ENCODE results near the gene TRIM38.
A peak's percentile ranks its signal among the peaks of the same experiment; 100 is the strongest.

The TRIM38 gene

DNA sequence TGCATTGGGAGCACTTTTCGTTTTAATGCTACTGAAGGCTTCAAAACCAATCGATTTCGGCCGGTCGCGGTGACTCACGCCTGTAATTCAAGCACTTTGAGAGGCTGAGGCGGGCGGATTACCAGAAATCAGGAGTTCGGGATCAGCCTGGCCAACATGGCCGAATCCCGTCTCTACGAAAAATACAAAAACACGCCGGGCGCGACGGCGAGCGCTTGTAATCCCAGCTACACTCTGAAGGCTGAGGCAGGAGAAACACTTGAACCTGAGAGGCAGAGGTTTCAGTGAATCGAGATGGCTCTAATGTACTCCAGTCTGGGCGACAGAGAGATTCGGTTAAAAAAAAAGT, 58.4 kb downstream of the TRIM38 start:
- Histone ChIP-seq H3K4me3 (replicated peaks; ENCODE audit: insufficient read depth, low read length) (peak overlapping the region; percentile 61), H3K27ac (replicated peaks) (peak overlapping the region; percentile 94), H3K27me3 (ENCODE audit: insufficient read depth, poor library complexity, severe bottlenecking) (no peaks in the 10 kb centered on the region)
- peak in 1 of 2 experiments; percentile 72 for DNase-seq (ENCODE audit: low read depth in 1 of 2, low spot score in 1 of 2)
- no peak for TF ChIP-seq GABPA (IDR thresholded peaks at IDR 0.05; ENCODE audit: low read depth)
- TF ChIP-seq POLR2AphosphoS5 (IDR thresholded peaks at IDR 0.05; ENCODE audit: low read depth): no peak
- TF ChIP-seq SPI1 (IDR thresholded peaks at IDR 0.05; ENCODE audit: borderline replicate concordance, low read depth): no peak
- TF ChIP-seq CTCF (IDR thresholded peaks at IDR 0.05; ENCODE audit: insufficient read depth, low read length): no peak
- TF ChIP-seq, protein P1, sequence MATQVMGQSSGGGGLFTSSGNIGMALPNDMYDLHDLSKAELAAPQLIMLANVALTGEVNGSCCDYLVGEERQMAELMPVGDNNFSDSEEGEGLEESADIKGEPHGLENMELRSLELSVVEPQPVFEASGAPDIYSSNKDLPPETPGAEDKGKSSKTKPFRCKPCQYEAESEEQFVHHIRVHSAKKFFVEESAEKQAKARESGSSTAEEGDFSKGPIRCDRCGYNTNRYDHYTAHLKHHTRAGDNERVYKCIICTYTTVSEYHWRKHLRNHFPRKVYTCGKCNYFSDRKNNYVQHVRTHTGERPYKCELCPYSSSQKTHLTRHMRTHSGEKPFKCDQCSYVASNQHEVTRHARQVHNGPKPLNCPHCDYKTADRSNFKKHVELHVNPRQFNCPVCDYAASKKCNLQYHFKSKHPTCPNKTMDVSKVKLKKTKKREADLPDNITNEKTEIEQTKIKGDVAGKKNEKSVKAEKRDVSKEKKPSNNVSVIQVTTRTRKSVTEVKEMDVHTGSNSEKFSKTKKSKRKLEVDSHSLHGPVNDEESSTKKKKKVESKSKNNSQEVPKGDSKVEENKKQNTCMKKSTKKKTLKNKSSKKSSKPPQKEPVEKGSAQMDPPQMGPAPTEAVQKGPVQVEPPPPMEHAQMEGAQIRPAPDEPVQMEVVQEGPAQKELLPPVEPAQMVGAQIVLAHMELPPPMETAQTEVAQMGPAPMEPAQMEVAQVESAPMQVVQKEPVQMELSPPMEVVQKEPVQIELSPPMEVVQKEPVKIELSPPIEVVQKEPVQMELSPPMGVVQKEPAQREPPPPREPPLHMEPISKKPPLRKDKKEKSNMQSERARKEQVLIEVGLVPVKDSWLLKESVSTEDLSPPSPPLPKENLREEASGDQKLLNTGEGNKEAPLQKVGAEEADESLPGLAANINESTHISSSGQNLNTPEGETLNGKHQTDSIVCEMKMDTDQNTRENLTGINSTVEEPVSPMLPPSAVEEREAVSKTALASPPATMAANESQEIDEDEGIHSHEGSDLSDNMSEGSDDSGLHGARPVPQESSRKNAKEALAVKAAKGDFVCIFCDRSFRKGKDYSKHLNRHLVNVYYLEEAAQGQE (IDR thresholded peaks at IDR 0.05; ENCODE audit: insufficient replicate concordance, low read depth): no peak

- peak; percentile 56; the same call in 1 of the 2 replicates for TF ChIP-seq SPI1 (IDR thresholded peaks at IDR 0.05; ENCODE audit: borderline replicate concordance, low read depth)
- peak; percentile 89; the same call in 1 of the 2 replicates for TF ChIP-seq POLR2AphosphoS5 (IDR thresholded peaks at IDR 0.05; ENCODE audit: low read depth)
- TF ChIP-seq, protein P1 (IDR thresholded peaks at IDR 0.05; ENCODE audit: insufficient replicate concordance, low read depth): no peak
- TF ChIP-seq GABPA (IDR thresholded peaks at IDR 0.05; ENCODE audit: low read depth): no peak
- TF ChIP-seq CTCF (IDR thresholded peaks at IDR 0.05; ENCODE audit: insufficient read depth, low read length): no peak
- DNase-seq (ENCODE audit: low read depth in 1 of 2, low spot score in 1 of 2): peak; percentile 91 to 97
These were observed 58.9 kb downstream of the TRIM38 start for GRCh38 chr6:26021350-26022131.

DNA sequence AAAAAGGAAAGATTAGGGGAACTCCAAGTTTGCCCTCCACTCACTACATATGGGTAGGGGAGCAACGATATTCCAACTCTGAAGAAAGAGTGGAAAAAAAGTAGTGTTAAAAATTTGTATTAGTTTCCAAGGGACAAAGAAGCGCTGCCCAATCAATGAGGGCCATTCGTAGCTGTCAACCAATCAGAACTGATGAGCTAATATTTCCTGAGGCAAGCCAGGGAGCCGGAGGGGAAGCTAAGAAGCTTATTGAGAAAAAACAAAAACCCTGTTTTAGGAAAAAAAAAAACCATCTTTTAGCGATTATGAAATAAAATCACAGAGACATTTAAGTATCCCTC, 59.5 kb downstream of the TRIM38 start:
- Histone ChIP-seq H3K27ac (replicated peaks) (peak overlapping the region; percentile 94), H3K27me3 (ENCODE audit: insufficient read depth, poor library complexity, severe bottlenecking) (no peaks in the 10 kb centered on the region), H3K4me3 (replicated peaks; ENCODE audit: insufficient read depth, low read length) (peak overlapping the region; percentile 61)
- peak; percentile 77 to 78 for DNase-seq (ENCODE audit: low read depth in 1 of 2, low spot score in 1 of 2)
- TF ChIP-seq, protein P1 (IDR thresholded peaks at IDR 0.05; ENCODE audit: insufficient replicate concordance, low read depth): no peak
- TF ChIP-seq GABPA (IDR thresholded peaks at IDR 0.05; ENCODE audit: low read depth) (no peak), CTCF (IDR thresholded peaks at IDR 0.05; ENCODE audit: insufficient read depth, low read length) (no peak), SPI1 (IDR thresholded peaks at IDR 0.05; ENCODE audit: borderline replicate concordance, low read depth) (no peak), POLR2AphosphoS5 (IDR thresholded peaks at IDR 0.05; ENCODE audit: low read depth) (no peak)

More at GRCh38 chr6:26021350-26022131, 58.9 kb downstream of the TRIM38 start:
- Histone ChIP-seq H3K4me3 (replicated peaks; ENCODE audit: insufficient read depth, low read length) (peak overlapping the region; percentile 61), H3K27ac (replicated peaks) (peak overlapping the region; percentile 94), H3K27me3 (ENCODE audit: insufficient read depth, poor library complexity, severe bottlenecking) (no peaks in the 10 kb centered on the region)
